GM21619 (cell line): ENCODE results near the gene ADCY6.
"Not testable (repeated sequence)": the region's sequence is repeated elsewhere in the genome, so short reads cannot be mapped to it uniquely, and the experiment has no call there.

Experiments used
- ATAC-seq: cut with Tn5 transposase; IDR thresholded peaks from one replicate; pipeline ENCODE4 v1.9.1; 2021; ENCODE audit not compliant: unreplicated experiment

Gene ADCY6

GRCh38 chr12:48764521-48764920 lies 24.4 kb downstream of the ADCY6 start:
- no peak for ATAC-seq

GRCh38 chr12:48758737-48759136 lies 30.2 kb downstream of the ADCY6 start:
- ATAC-seq, result no peak

GRCh38 chr12:48758186-48758585 lies 30.7 kb downstream of the ADCY6 start:
- no peak for ATAC-seq

- no peak for ATAC-seq
Measured at GRCh38 chr12:48750769-48751356, 38.0 kb downstream of the ADCY6 start.

GRCh38 chr12:48750215-48750614 lies 38.7 kb downstream of the ADCY6 start:
- no peak for ATAC-seq

- ATAC-seq, result no peak
Measured at GRCh38 chr12:48744251-48745008, 44.5 kb downstream of the ADCY6 start.

- ATAC-seq, result no peak
Measured at GRCh38 chr12:48739618-48740269, 49.1 kb downstream of the ADCY6 start.

GRCh38 chr12:48736456-48736855 lies 52.4 kb downstream of the ADCY6 start:
- ATAC-seq, result no peak

- ATAC-seq, result no peak
Measured at GRCh38 chr12:48728807-48729206, 60.1 kb downstream of the ADCY6 start.

- not testable (repeated sequence) for ATAC-seq
Measured at GRCh38 chr12:48720737-48721136, 68.2 kb downstream of the ADCY6 start.

- ATAC-seq, result not testable (repeated sequence)
Measured at GRCh38 chr12:48720171-48720570, 68.7 kb downstream of the ADCY6 start.

- not testable (repeated sequence) for ATAC-seq
Measured at GRCh38 chr12:48719002-48719401, 69.9 kb downstream of the ADCY6 start.

GRCh38 chr12:48717252-48717695 lies 71.6 kb downstream of the ADCY6 start:
- no peak for ATAC-seq

GRCh38 chr12:48716493-48717251 lies 72.2 kb downstream of the ADCY6 start, which contains the start of gene CCNT1:
Gene CCNT1 (minus strand): TSS chr12:48716707. CDS start chr12:48716675, 32 bp downstream.
- ATAC-seq, result peak; percentile 95
